IMR-90 (cell line): Measurements from ENCODE around the gene GIT1. TPM values are rescaled to one million over a fixed set of nuclear protein-coding genes. Genes with fewer than 3 reads are reported as not detected.
A peak's percentile ranks its signal among the peaks of the same experiment; 100 is the strongest.

Experiments
- ATAC-seq: fragments of 200-7000 bp; cut with Tn5 transposase; 2 replicates; pipeline ENCODE4 v1.9.1; 2020; ENCODE audit warnings: low read depth, mild to moderate bottlenecking, moderate library complexity
- BruUV-seq: library from RNA; stranded (reverse); fragments of 400-500 nt; replicated peaks from 2 replicates; lab custom pipeline; 2021; lab: Mats Ljungman, UMichigan
- CTCF ChIA-PET: fragments of 300-600 bp; formaldehyde crosslinking; extraction: SDS; loops from one replicate; lab custom pipeline; 2021; ENCODE audit warnings: antibody characterized with exemption; lab: Yijun Ruan, JAX
- POLR2A ChIA-PET: fragments of 300-600 bp; sonication (Branson Sonifier 250); formaldehyde crosslinking; loops from one replicate; lab custom pipeline; 2022; ENCODE audit warnings: antibody characterized with exemption; ENCODE audit not compliant: unreplicated experiment; lab: Charles Lee
- DNase-seq: peaks from one replicate; pipeline ENCODE4 v3.0.0; 2013
- H2AFZ ChIP-seq: replicated peaks from 2 replicates; pipeline ENCODE3; 2013; ENCODE audit warnings: low read length, mild to moderate bottlenecking; ENCODE audit not compliant: poor library complexity
- H2AK5ac ChIP-seq: 2 replicates; pipeline ENCODE4 v1.6.1; 2013; ENCODE audit warnings: low read depth, low read length, inconsistent platforms
- H2AK9ac ChIP-seq: replicated peaks from 2 replicates; pipeline ENCODE3; 2013; ENCODE audit warnings: mild to moderate bottlenecking, low read depth, low read length, moderate library complexity; ENCODE audit not compliant: poor library complexity
- H2BK120ac ChIP-seq: 2 replicates; pipeline ENCODE4 v1.6.1; 2013; ENCODE audit warnings: low read depth, low read length, inconsistent platforms
- H2BK15ac ChIP-seq: 3 replicates; pipeline ENCODE4 v1.6.1; 2013; ENCODE audit warnings: low read depth, low read length, inconsistent platforms
- H2BK20ac ChIP-seq: 2 replicates; pipeline ENCODE4 v1.6.1; 2013; ENCODE audit warnings: low read depth, mild to moderate bottlenecking, inconsistent platforms, low read length, moderate library complexity
- H2BK5ac ChIP-seq: 2 replicates; pipeline ENCODE4 v1.6.1; 2013; ENCODE audit warnings: mild to moderate bottlenecking, low read depth, low read length, inconsistent platforms; ENCODE audit not compliant: poor library complexity, severe bottlenecking
- H3K14ac ChIP-seq: replicated peaks from 2 replicates; pipeline ENCODE4 v1.6.1; 2013; ENCODE audit warnings: low read depth, low read length, inconsistent platforms
- H3K18ac ChIP-seq: 2 replicates; pipeline ENCODE4 v1.6.1; 2013; ENCODE audit warnings: low read depth, low read length, control low read depth
- H3K23ac ChIP-seq: 2 replicates; pipeline ENCODE4 v1.6.1; 2013; ENCODE audit warnings: low read depth, low read length, inconsistent platforms
- H3K27ac ChIP-seq: 2 replicates; pipeline ENCODE4 v1.5.1; 2013; ENCODE audit warnings: mild to moderate bottlenecking, control low read depth, low read length; ENCODE audit not compliant: insufficient read depth
- H3K27me3 ChIP-seq: 2 replicates; pipeline ENCODE4 v1.6.1; 2013; ENCODE audit warnings: low read length; ENCODE audit not compliant: control insufficient read depth, insufficient read depth
- H3K36me3 ChIP-seq: 2 replicates; pipeline ENCODE4 v1.6.1; 2013; ENCODE audit warnings: low read length, mixed read lengths; ENCODE audit not compliant: control insufficient read depth, insufficient read depth
- H3K4ac ChIP-seq: 2 replicates; pipeline ENCODE4 v1.6.1; 2013; ENCODE audit warnings: low read depth, low read length, inconsistent platforms
- H3K4me1 ChIP-seq: 2 replicates; pipeline ENCODE4 v1.6.1; 2013; ENCODE audit warnings: low read length, mixed read lengths; ENCODE audit not compliant: control insufficient read depth, insufficient read depth
- H3K4me2 ChIP-seq: 2 replicates; pipeline ENCODE4 v1.6.1; 2013; ENCODE audit warnings: low read depth, mild to moderate bottlenecking, control low read depth, low read length, moderate library complexity
- H3K4me3 ChIP-seq: 2 replicates; pipeline ENCODE4 v1.5.1; 2013; ENCODE audit warnings: low read depth, mild to moderate bottlenecking, control low read depth, low read length, moderate library complexity; ENCODE audit not compliant: insufficient read depth
- H3K56ac ChIP-seq: 2 replicates; pipeline ENCODE4 v1.6.1; 2013; ENCODE audit warnings: low read length, inconsistent platforms; ENCODE audit not compliant: insufficient read depth; ENCODE audit errors: extremely low read depth
- H3K79me1 ChIP-seq, 2 experiments: 2 replicates each; pipeline ENCODE4 v1.6.1; 2013; ENCODE audit warnings: low read length in 2 of 2, inconsistent platforms in 1 of 2, low read depth in 1 of 2
- H3K9ac ChIP-seq: 2 replicates; pipeline ENCODE4 v1.6.1; 2013; ENCODE audit warnings: low read depth, low read length, control low read depth
- H3K9me1 ChIP-seq: 2 replicates; pipeline ENCODE4 v1.6.1; 2013; ENCODE audit warnings: low read length, inconsistent platforms; ENCODE audit not compliant: insufficient read depth
- H3K9me3 ChIP-seq: 2 replicates; pipeline ENCODE4 v1.6.1; 2013; ENCODE audit warnings: low read length; ENCODE audit not compliant: control insufficient read depth, insufficient read depth
- H4K20me1 ChIP-seq: 2 replicates; pipeline ENCODE4 v1.6.1; 2013; ENCODE audit warnings: low read length, inconsistent platforms; ENCODE audit not compliant: insufficient read depth
- H4K5ac ChIP-seq: 2 replicates; pipeline ENCODE4 v1.6.1; 2013; ENCODE audit warnings: mild to moderate bottlenecking, low read depth, low read length, control low read depth
- H4K8ac ChIP-seq, 2 experiments: 2 replicates each; pipeline ENCODE4 v1.6.1; 2013; ENCODE audit warnings: low read depth in 2 of 2, low read length in 2 of 2, control low read depth in 1 of 2, inconsistent platforms in 1 of 2
- H4K91ac ChIP-seq: 2 replicates; pipeline ENCODE4 v1.6.1; 2013; ENCODE audit warnings: low read depth, low read length, inconsistent platforms; ENCODE audit not compliant: insufficient read depth
- BHLHE40 ChIP-seq: fragments of 150-350 bp; IDR thresholded peaks from 2 replicates; pipeline ENCODE4 v1.6.1; 2016; ENCODE audit warnings: mild to moderate bottlenecking, low read depth, low read length
- CEBPB ChIP-seq: IDR thresholded peaks from 2 replicates; pipeline ENCODE4 v1.6.1; 2012; ENCODE audit warnings: low read depth, low read length, improper control_type of control experiment
- CHD1 ChIP-seq: IDR thresholded peaks from 2 replicates; pipeline ENCODE4 v1.6.1; 2012; ENCODE audit warnings: low read depth, low read length, improper control_type of control experiment
- CTCF ChIP-seq: conservative IDR thresholded peaks from 2 replicates; pipeline ENCODE4 v1.5.1; 2012; ENCODE audit warnings: mild to moderate bottlenecking, low read depth, low read length, improper control_type of control experiment
- FOS ChIP-seq: fragments of 150-350 bp; IDR thresholded peaks from 2 replicates; pipeline ENCODE4 v1.6.1; 2016; ENCODE audit warnings: low read depth, low read length
- MAFK ChIP-seq: IDR thresholded peaks from 2 replicates; pipeline ENCODE4 v1.6.1; 2012; ENCODE audit warnings: low read depth, low read length, improper control_type of control experiment
- MAZ ChIP-seq: IDR thresholded peaks from 2 replicates; pipeline ENCODE4 v1.6.1; 2012; ENCODE audit warnings: low read depth, mild to moderate bottlenecking, low read length, improper control_type of control experiment, moderate library complexity, borderline replicate concordance
- MXI1 ChIP-seq: IDR thresholded peaks from 2 replicates; pipeline ENCODE4 v1.6.1; 2012; ENCODE audit warnings: low read depth, mild to moderate bottlenecking, low read length, moderate library complexity, borderline replicate concordance
- NFE2L2 ChIP-seq: fragments of 150-350 bp; IDR thresholded peaks from 2 replicates; pipeline ENCODE4 v1.6.1; 2016; ENCODE audit warnings: low read depth, mild to moderate bottlenecking, low read length
- POLR2A ChIP-seq: IDR thresholded peaks from 2 replicates; pipeline ENCODE4 v1.6.1; 2012; ENCODE audit warnings: mild to moderate bottlenecking, low read depth, low read length
- RAD21 ChIP-seq: IDR thresholded peaks from 2 replicates; pipeline ENCODE4 v1.6.1; 2012; ENCODE audit warnings: low read length, improper control_type of control experiment
- RCOR1 ChIP-seq: IDR thresholded peaks from 2 replicates; pipeline ENCODE4 v1.6.1; 2012; ENCODE audit warnings: mild to moderate bottlenecking, low read length, improper control_type of control experiment; ENCODE audit not compliant: insufficient replicate concordance
- RFX5 ChIP-seq: IDR thresholded peaks from 2 replicates; pipeline ENCODE4 v1.8.0; 2012; ENCODE audit warnings: low read depth, mild to moderate bottlenecking, low read length, moderate library complexity
- WGBS, 2 experiments: methylation state at CpG; one replicate each; pipeline versions ENCODE4 v1.1.5 to v1.1.7; 2013; ENCODE audit warnings: missing lambda C conversion rate in 2 of 2; ENCODE audit not compliant: insufficient read length in 1 of 2; ENCODE audit errors: extremely low coverage in 2 of 2; 5-methylcytosine and 5-hydroxymethylcytosine counted together
- dilution Hi-C: fragments of 300-500 bp; cut with HindIII; formaldehyde crosslinking; loops from one replicate; pipeline ENCODE4 v1.14.3; 2018; ENCODE audit warnings: low sequenced_read_pairs; ENCODE audit not compliant: unreplicated experiment
- in situ Hi-C: fragments of 300-500 bp; cut with MboI; formaldehyde crosslinking; loops from 3 replicates; pipeline ENCODE4 v1.14.3; 2019; ENCODE audit warnings: low sequenced_read_pairs, inconsistent platforms, mixed read lengths
- intact Hi-C: fragments of 100-400 bp; cut with micrococcal nuclease; formaldehyde crosslinking; loops from 2 replicates; pipeline ENCODE4 v1.10.0; 2022
- polyA plus RNA-seq, 3 experiments: library from polyadenylated mRNA; depleted of rRNA; stranded (reverse); fragments of >200 nt; gene quantifications; 2 replicates each; pipeline ENCODE4 v1.2.3, GENCODE V29; 2012; ENCODE audit warnings: low replicate concordance in 1 of 3
- total RNA-seq: library from RNA; depleted of rRNA; stranded (reverse); fragments of >200 nt; gene quantifications from 2 replicates; pipeline ENCODE4 v1.2.3, GENCODE V29; 2012
- TF ChIP-seq, protein P1 (sequence below): fragments of 150-350 bp; IDR thresholded peaks from 2 replicates; pipeline ENCODE4 v1.6.1; 2017; ENCODE audit warnings: mild to moderate bottlenecking, antibody characterized with exemption, low read length, low read depth
- TF ChIP-seq, protein P2 (sequence below): fragments of 150-350 bp; IDR thresholded peaks from 2 replicates; pipeline ENCODE4 v1.6.1; 2016; ENCODE audit warnings: low read depth, mild to moderate bottlenecking, low read length, moderate library complexity, borderline replicate concordance

GIT1 gene
- total and polyA plus RNA-seq, 2 of the 4 experiments (the other 2 are of a cell fraction): 14.2 to 34.2 TPM

- CTCF ChIA-PET: interaction anchor here (0.6 to 1.1 kb wide), 2 partner anchors 10 to 1311 kb away, joined by 3 read pairs; no protein-coding TSS in a partner anchor
- intact Hi-C loops (no loop called here), in situ Hi-C loops (no loop called here)
These were observed 24.4 kb upstream of the GIT1 start for GRCh38 chr17:29613856-29614255.

More at GRCh38 chr17:29613856-29614255, 24.4 kb upstream of the GIT1 start:
- no peak overlapping the region for H3K18ac ChIP-seq
- H3K4me3 ChIP-seq: no peak overlapping the region
- no peak overlapping the region for H2AK9ac ChIP-seq
- no peaks in the 10 kb centered on the region for H3K4me1 ChIP-seq
- no peaks in the 10 kb centered on the region for H3K79me1 ChIP-seq
- no peak overlapping the region for H3K14ac ChIP-seq
- H4K8ac ChIP-seq: peak overlapping the region in 1 of 2 experiments; percentile 35; a peak in 1 of 4 replicates
- no peak for DNase-seq
- H3K4me2 ChIP-seq: no peak overlapping the region
- H2BK5ac ChIP-seq: no peak overlapping the region
- no peak overlapping the region for H2BK120ac ChIP-seq
- POLR2A ChIA-PET: interaction anchor here (0.6 kb wide), 1 partner anchor 9 kb away, joined by 3 read pairs; no protein-coding TSS in a partner anchor
- H3K27ac ChIP-seq: no peak overlapping the region
- peaks cover 8% of the 10 kb centered on the region; the same call in 1 of the 2 replicates for H3K9me1 ChIP-seq
- H4K20me1 ChIP-seq: peaks cover 6% of the 10 kb centered on the region; the same call in 1 of the 2 replicates
- H4K5ac ChIP-seq: no peak overlapping the region
- no peak overlapping the region for H4K91ac ChIP-seq
- H3K27me3 ChIP-seq: no peaks in the 10 kb centered on the region; the same call in 1 of the 2 replicates
- WGBS, 2 experiments: 37% methylated on average over 7 of the region's 13 CpGs; no CpG with 5 or more reads in 1 of the 2 experiments
- no peak overlapping the region for H2AK5ac ChIP-seq
- no peak overlapping the region for H2BK15ac ChIP-seq
- no peaks in the 10 kb centered on the region for H3K9me3 ChIP-seq
- no peak overlapping the region for H2BK20ac ChIP-seq
- H3K23ac ChIP-seq: no peak overlapping the region
- no peak overlapping the region for H3K56ac ChIP-seq
- BruUV-seq: no TSS peak
- ATAC-seq: no peak
- H3K9ac ChIP-seq: no peak overlapping the region
- H2AFZ ChIP-seq: peak overlapping the region; percentile 92
- TF ChIP-seq RAD21 (no peak), CTCF (no peak), CEBPB (no peak), BHLHE40 (no peak), MAFK (no peak), NFE2L2 (no peak), RCOR1 (no peak), CHD1 (no peak), MAZ (no peak), FOS (no peak), RFX5 (no peak), POLR2A (no peak), MXI1 (no peak)
- TF ChIP-seq, protein P1, sequence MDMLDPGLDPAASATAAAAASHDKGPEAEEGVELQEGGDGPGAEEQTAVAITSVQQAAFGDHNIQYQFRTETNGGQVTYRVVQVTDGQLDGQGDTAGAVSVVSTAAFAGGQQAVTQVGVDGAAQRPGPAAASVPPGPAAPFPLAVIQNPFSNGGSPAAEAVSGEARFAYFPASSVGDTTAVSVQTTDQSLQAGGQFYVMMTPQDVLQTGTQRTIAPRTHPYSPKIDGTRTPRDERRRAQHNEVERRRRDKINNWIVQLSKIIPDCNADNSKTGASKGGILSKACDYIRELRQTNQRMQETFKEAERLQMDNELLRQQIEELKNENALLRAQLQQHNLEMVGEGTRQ: no peak
- TF ChIP-seq, protein P2, sequence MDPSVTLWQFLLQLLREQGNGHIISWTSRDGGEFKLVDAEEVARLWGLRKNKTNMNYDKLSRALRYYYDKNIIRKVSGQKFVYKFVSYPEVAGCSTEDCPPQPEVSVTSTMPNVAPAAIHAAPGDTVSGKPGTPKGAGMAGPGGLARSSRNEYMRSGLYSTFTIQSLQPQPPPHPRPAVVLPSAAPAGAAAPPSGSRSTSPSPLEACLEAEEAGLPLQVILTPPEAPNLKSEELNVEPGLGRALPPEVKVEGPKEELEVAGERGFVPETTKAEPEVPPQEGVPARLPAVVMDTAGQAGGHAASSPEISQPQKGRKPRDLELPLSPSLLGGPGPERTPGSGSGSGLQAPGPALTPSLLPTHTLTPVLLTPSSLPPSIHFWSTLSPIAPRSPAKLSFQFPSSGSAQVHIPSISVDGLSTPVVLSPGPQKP: no peak
- dilution Hi-C loops: no loop called here
- peaks cover 2% of the 10 kb centered on the region; the same call in 1 of the 2 replicates for H3K36me3 ChIP-seq
- no peak overlapping the region; the same call in 1 of the 2 replicates for H3K4ac ChIP-seq
